ENCODE measurements around the gene SMIM45.

Gene SMIM45

DNA sequence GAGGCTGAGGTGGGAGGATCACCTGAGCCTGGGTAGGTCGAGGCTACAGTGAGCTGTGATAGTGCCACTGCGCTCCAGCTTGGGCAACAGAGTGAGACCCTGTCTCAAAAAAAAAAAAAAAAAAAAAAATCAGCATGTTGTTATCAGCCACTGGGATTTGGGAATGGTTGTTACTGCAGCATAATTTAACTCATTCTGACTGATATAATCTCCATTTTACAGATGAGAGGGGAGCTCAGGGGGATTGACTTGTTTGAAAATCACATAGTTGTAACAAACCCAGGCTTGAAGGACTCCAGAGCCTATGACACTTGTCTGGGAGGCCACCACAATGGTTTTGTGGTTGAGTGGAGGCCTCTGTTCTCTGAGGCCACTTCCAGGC, 14.3 kb downstream of the SMIM45 start:
- Histone ChIP-seq H4K8ac (replicated peaks; ENCODE audit: insufficient read length, low read depth, low read length) (no peak overlapping the region), H3K9ac (ENCODE audit: extremely low read depth, insufficient read length, low read length) (no peak overlapping the region), H2BK15ac (ENCODE audit: low read depth, low read length) (no peak overlapping the region), H2BK120ac (ENCODE audit: low read depth, low read length, poor library complexity, severe bottlenecking) (no peak overlapping the region), H3K23ac (ENCODE audit: insufficient read length, low read depth, low read length) (no peak overlapping the region), H3T11ph (ENCODE audit: low read length) (no peak overlapping the region), H3K4me1 (ENCODE audit: insufficient read depth, low read length) (peaks cover 2% of the 10 kb centered on the region; the same call in 1 of the 2 replicates), H2BK12ac (ENCODE audit: insufficient read length, low read depth, low read length) (no peak overlapping the region), H4K91ac (ENCODE audit: insufficient read length, low read depth, low read length) (no peak overlapping the region), H2BK5ac (ENCODE audit: insufficient read length, low read length) (no peak overlapping the region), H3K14ac (ENCODE audit: insufficient read depth, low read length) (no peak overlapping the region), H4K20me1 (ENCODE audit: control insufficient read depth, insufficient read depth, insufficient read length) (no peaks in the 10 kb centered on the region), H3K4me2 (ENCODE audit: insufficient read depth, insufficient read length, low read length) (no peak overlapping the region), H2BK20ac (ENCODE audit: low read depth, low read length, poor library complexity, severe bottlenecking) (no peak overlapping the region), H3K23me2 (ENCODE audit: insufficient read length, low read depth, low read length, poor library complexity, severe bottlenecking) (no peaks in the 10 kb centered on the region), H2AFZ (ENCODE audit: low read length) (no peak overlapping the region), H3K9me3 (ENCODE audit: control insufficient read depth, low read depth, low read length) (no peaks in the 10 kb centered on the region), H3K79me1 (ENCODE audit: insufficient read depth, low read depth, low read length, poor library complexity, severe bottlenecking) (no peaks in the 10 kb centered on the region), H4K5ac (ENCODE audit: insufficient read length, low read depth, low read length) (no peak overlapping the region), H3K4ac (ENCODE audit: low read depth, low read length) (no peak overlapping the region), H2AK5ac (ENCODE audit: insufficient read length, low read length) (no peak overlapping the region), H3K27me3 (ENCODE audit: insufficient read depth, low read length) (no peaks in the 10 kb centered on the region; the same call in 1 of the 2 replicates), H3K56ac (ENCODE audit: insufficient read length, low read depth, low read length) (no peak overlapping the region), H3K27ac (ENCODE audit: insufficient read length, low read depth, low read length) (no peak overlapping the region), H3K79me2 (ENCODE audit: insufficient read depth, low read length) (no peaks in the 10 kb centered on the region), H3K18ac (ENCODE audit: insufficient read length, low read depth, low read length) (no peak overlapping the region)
- TF ChIP-seq, protein P1, sequence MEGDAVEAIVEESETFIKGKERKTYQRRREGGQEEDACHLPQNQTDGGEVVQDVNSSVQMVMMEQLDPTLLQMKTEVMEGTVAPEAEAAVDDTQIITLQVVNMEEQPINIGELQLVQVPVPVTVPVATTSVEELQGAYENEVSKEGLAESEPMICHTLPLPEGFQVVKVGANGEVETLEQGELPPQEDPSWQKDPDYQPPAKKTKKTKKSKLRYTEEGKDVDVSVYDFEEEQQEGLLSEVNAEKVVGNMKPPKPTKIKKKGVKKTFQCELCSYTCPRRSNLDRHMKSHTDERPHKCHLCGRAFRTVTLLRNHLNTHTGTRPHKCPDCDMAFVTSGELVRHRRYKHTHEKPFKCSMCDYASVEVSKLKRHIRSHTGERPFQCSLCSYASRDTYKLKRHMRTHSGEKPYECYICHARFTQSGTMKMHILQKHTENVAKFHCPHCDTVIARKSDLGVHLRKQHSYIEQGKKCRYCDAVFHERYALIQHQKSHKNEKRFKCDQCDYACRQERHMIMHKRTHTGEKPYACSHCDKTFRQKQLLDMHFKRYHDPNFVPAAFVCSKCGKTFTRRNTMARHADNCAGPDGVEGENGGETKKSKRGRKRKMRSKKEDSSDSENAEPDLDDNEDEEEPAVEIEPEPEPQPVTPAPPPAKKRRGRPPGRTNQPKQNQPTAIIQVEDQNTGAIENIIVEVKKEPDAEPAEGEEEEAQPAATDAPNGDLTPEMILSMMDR (conservative IDR thresholded peaks at IDR 0.05), result no peak
- peaks cover 28% of the 10 kb centered on the region for H3K27me3 Mint-ChIP-seq (ENCODE audit: low read depth)
- no peak overlapping the region for H3K4me3 Mint-ChIP-seq
- peaks cover 2 to 3% (median 3%) of the 10 kb centered on the region in 3 experiments; a peak in 2 of 7 replicates for H3K36me3 Mint-ChIP-seq (ENCODE audit: insufficient read depth in 1 of 3, low read depth in 3 of 3)
- peaks cover 33 to 43% of the 10 kb centered on the region in 2 experiments for H3K4me1 Mint-ChIP-seq
- no peak overlapping the region for H3K27ac Mint-ChIP-seq
- WGBS (ENCODE audit: extremely low coverage, insufficient read length, low lambda C conversion rate), result no CpG with 5 or more reads among the region's 2 CpGs
- H3K9me3 Mint-ChIP-seq, result peaks cover 4 to 5% of the 10 kb centered on the region in 2 experiments; a peak in 4 of 5 replicates
- DNase-seq, result no peak
